ENCODE results near the gene RPS2.

- TF ChIP-seq, protein P1, sequence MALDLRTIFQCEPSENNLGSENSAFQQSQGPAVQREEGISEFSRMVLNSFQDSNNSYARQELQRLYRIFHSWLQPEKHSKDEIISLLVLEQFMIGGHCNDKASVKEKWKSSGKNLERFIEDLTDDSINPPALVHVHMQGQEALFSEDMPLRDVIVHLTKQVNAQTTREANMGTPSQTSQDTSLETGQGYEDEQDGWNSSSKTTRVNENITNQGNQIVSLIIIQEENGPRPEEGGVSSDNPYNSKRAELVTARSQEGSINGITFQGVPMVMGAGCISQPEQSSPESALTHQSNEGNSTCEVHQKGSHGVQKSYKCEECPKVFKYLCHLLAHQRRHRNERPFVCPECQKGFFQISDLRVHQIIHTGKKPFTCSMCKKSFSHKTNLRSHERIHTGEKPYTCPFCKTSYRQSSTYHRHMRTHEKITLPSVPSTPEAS (tag by site-specific recombination; IDR thresholded peaks at IDR 0.05): no peak
- TF ChIP-seq REST (tag by site-specific recombination; IDR thresholded peaks at IDR 0.05) (no peak), GLI2 (tag by site-specific recombination; IDR thresholded peaks at IDR 0.05; ENCODE audit: borderline replicate concordance, low read depth) (no peak), ZBTB21 (tag by site-specific recombination; IDR thresholded peaks at IDR 0.05) (no peak), ZNF658 (tag by site-specific recombination; IDR thresholded peaks at IDR 0.05) (no peak)
Observed at GRCh38 chr16:1998360-1998835, 33.8 kb upstream of the RPS2 start.
